Measurements from ENCODE around the gene IL13RA2. TPM values are rescaled to one million over a fixed set of nuclear protein-coding genes. Genes with fewer than 3 reads are reported as not detected.

IL13RA2 gene
- total RNA-seq, 4 donors from 2014 or later = 0.33 to 0.52 (median 0.39) TPM; not detected in 1

DNA sequence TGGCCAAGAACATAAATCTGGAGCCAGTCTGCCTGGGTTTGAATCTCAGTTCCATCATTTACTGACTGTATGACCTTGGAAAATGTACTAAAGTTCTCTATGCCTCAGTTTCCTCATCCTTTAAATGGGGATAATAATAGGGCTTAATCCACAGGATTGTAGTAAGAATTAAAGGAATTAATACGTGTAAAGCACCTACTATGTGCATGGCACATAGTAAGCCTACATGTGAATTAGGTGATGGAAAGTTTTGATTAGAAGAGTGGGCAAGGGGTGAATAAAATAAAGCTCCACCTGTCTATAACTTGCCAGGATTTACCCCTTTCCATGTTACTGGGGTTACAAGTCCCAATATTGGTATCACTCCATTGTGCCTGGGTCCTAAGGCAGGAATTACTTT lies 35.8 kb upstream of the IL13RA2 start:
- no peak for DNase-seq (ENCODE audit: extremely low spot score)
- Histone ChIP-seq H3K36me3 (no peaks in the 10 kb centered on the region), H3K27me3 (no peaks in the 10 kb centered on the region), H3K9me3 (no peaks in the 10 kb centered on the region), H3K4me3 (no peak overlapping the region), H3K4me1 (peaks cover 0 to 9% (median 4%) of the 10 kb centered on the region in 4 donors), H3K27ac (replicated peaks in 1 of 4) (no peak overlapping the region)
- intact Hi-C loops (cut with DNase I) = no loop called here
- TF ChIP-seq POLR2AphosphoS5 (IDR thresholded peaks at IDR 0.05) = no peak
- TF ChIP-seq POLR2A (IDR thresholded peaks at IDR 0.05; ENCODE audit: low read depth) = no peak
- TF ChIP-seq, protein P1, sequence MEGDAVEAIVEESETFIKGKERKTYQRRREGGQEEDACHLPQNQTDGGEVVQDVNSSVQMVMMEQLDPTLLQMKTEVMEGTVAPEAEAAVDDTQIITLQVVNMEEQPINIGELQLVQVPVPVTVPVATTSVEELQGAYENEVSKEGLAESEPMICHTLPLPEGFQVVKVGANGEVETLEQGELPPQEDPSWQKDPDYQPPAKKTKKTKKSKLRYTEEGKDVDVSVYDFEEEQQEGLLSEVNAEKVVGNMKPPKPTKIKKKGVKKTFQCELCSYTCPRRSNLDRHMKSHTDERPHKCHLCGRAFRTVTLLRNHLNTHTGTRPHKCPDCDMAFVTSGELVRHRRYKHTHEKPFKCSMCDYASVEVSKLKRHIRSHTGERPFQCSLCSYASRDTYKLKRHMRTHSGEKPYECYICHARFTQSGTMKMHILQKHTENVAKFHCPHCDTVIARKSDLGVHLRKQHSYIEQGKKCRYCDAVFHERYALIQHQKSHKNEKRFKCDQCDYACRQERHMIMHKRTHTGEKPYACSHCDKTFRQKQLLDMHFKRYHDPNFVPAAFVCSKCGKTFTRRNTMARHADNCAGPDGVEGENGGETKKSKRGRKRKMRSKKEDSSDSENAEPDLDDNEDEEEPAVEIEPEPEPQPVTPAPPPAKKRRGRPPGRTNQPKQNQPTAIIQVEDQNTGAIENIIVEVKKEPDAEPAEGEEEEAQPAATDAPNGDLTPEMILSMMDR (IDR thresholded peaks at IDR 0.05) = no peak
- TF ChIP-seq EP300 (IDR thresholded peaks at IDR 0.05) = no peak
- WGBS = 38% methylated on average over 1 of the region's 1 CpG

DNA sequence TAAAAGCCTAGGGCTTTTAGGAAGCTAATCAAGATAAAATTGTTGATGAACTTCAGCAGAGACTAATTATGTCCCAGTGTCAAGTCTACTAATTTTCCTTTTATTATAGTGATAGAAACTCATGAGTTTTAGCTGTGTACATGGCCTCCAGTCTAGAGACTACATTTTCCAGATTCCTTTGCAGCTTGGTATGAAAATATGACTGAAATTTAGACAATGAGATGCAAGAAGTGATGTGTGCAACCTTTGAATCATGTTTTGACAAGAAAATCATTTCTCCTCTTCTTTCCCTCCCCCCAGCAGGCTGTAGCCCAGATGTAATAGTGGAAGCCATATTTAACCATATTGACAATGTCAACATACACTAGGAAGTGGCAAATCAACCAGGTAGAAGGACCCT lies 30.3 kb upstream of the IL13RA2 start:
- Histone ChIP-seq H3K4me1 (no peaks in the 10 kb centered on the region), H3K27me3 (no peaks in the 10 kb centered on the region), H3K9me3 (no peaks in the 10 kb centered on the region), H3K27ac (replicated peaks in 1 of 4) (no peak overlapping the region), H3K36me3 (no peaks in the 10 kb centered on the region), H3K4me3 (no peak overlapping the region)
- TF ChIP-seq POLR2AphosphoS5 (IDR thresholded peaks at IDR 0.05) (no peak), EP300 (IDR thresholded peaks at IDR 0.05) (no peak), POLR2A (IDR thresholded peaks at IDR 0.05; ENCODE audit: low read depth) (no peak)
- TF ChIP-seq, protein P1 (IDR thresholded peaks at IDR 0.05) = no peak
- intact Hi-C loops (cut with DNase I) = no loop called here
- no peak for DNase-seq (ENCODE audit: extremely low spot score)

DNA sequence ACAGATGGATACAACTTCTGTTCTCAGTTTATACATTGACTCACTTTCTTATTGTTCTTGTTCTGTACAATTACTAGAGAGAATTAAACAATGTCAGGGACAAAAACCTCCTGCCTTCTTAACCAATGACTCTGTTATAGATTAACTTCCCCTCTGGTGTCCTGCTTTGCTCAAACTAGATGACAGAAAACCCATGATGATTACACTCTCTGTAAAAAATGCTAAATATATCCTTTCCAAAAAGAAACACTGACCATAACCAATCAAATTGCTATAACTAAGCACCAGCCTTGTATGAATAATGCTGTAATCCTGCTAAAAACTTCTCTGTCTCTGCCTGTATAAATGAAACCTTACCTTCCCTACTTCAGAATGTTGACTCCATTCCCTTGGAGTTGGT lies 29.8 kb upstream of the IL13RA2 start:
- Histone ChIP-seq H3K9me3 (no peaks in the 10 kb centered on the region), H3K36me3 (no peaks in the 10 kb centered on the region), H3K4me1 (no peaks in the 10 kb centered on the region), H3K27ac (replicated peaks in 1 of 4) (no peak overlapping the region), H3K4me3 (no peak overlapping the region), H3K27me3 (no peaks in the 10 kb centered on the region)
- intact Hi-C loops (cut with DNase I) = no loop called here
- DNase-seq (ENCODE audit: extremely low spot score) = no peak
- TF ChIP-seq POLR2A (IDR thresholded peaks at IDR 0.05; ENCODE audit: low read depth) (no peak), POLR2AphosphoS5 (IDR thresholded peaks at IDR 0.05) (no peak), EP300 (IDR thresholded peaks at IDR 0.05) (no peak)
- TF ChIP-seq, protein P1 (IDR thresholded peaks at IDR 0.05) = no peak

DNA sequence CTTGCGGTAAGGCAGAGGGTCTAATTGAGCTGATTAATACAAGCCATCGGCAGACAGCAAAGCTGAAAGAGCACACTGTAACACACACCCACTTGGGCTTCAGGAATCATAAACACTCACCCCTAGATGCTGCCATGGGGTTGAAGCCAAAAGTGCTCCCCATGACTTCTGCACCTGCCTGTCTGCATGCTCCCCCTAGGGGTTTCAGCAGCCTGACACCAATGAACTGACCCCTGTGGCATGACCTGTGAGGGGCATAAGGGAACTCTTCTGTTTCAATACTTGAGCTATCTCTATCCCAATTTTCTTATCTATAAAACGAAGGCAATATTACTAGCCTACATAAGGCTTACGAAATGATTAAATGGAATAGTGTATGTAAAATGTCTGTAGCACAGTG lies 23.0 kb upstream of the IL13RA2 start:
- H3K27me3 ChIP-seq = peaks cover 0 to 9% (median 0%) of the 10 kb centered on the region in 4 donors
- TF ChIP-seq, protein P1 (IDR thresholded peaks at IDR 0.05) = no peak
- TF ChIP-seq EP300 (IDR thresholded peaks at IDR 0.05) (no peak), POLR2AphosphoS5 (IDR thresholded peaks at IDR 0.05) (no peak), POLR2A (IDR thresholded peaks at IDR 0.05; ENCODE audit: low read depth) (no peak)
- no peaks in the 10 kb centered on the region for H3K36me3 ChIP-seq
- DNase-seq (ENCODE audit: extremely low spot score) = no peak
- H3K27ac ChIP-seq (replicated peaks in 1 of 4) = no peak overlapping the region
- WGBS = 75% methylated on average over 4 of the region's 4 CpGs
- H3K4me1 ChIP-seq = no peaks in the 10 kb centered on the region
- H3K9me3 ChIP-seq = no peaks in the 10 kb centered on the region
- intact Hi-C loops (cut with DNase I) = no loop called here
- no peak overlapping the region for H3K4me3 ChIP-seq

- Histone ChIP-seq H3K36me3 (no peaks in the 10 kb centered on the region), H3K27ac (replicated peaks in 1 of 4) (no peak overlapping the region), H3K4me3 (no peak overlapping the region), H3K4me1 (no peaks in the 10 kb centered on the region), H3K9me3 (no peaks in the 10 kb centered on the region), H3K27me3 (peaks cover 0 to 13% (median 0%) of the 10 kb centered on the region in 4 donors)
- 44% methylated on average over 1 of the region's 1 CpG for WGBS
- intact Hi-C loops (cut with DNase I) = no loop called here
- no peak for DNase-seq (ENCODE audit: extremely low spot score)
- TF ChIP-seq POLR2A (IDR thresholded peaks at IDR 0.05; ENCODE audit: low read depth) = no peak
- TF ChIP-seq POLR2AphosphoS5 (IDR thresholded peaks at IDR 0.05) = no peak
- no peak for TF ChIP-seq EP300 (IDR thresholded peaks at IDR 0.05)
- TF ChIP-seq, protein P1 (IDR thresholded peaks at IDR 0.05) = no peak
Observed at GRCh38 chrX:115038406-115038805, 21.0 kb upstream of the IL13RA2 start.
